ENCODE measurements around the gene IGLL1. TPM values are rescaled to one million over a fixed set of nuclear protein-coding genes. Genes with fewer than 3 reads are reported as not detected.

The IGLL1 gene
- total RNA-seq: not detected in 2 replicates

GRCh38 chr22:23579870-23580575, at the start of gene IGLL1:
Gene IGLL1, minus strand, starts transcription at chr22:23580290. Its CDS starts 100 bp downstream, at chr22:23580190.

Other genes with a start within 250 kb of the IGLL1 start
- gene DRICH1, start 52.0 kb upstream of the IGLL1 start, total RNA-seq: 0.11 TPM in 1 of 2 replicates, not detected in the other
- under 0.01 TPM in 1 of 2 replicates, not detected in the other for gene RGL4, start 110.7 kb upstream of the IGLL1 start, total RNA-seq
- gene ZNF70, start 170.8 kb upstream of the IGLL1 start, total RNA-seq: 3.0 and 4.7 TPM in 2 replicates
- not detected in 2 replicates for gene VPREB3, start 174.1 kb upstream of the IGLL1 start, total RNA-seq
- gene C22orf15, start 182.7 kb upstream of the IGLL1 start, total RNA-seq: 0.37 and 0.77 TPM in 2 replicates
- gene CHCHD10, start 187.7 kb upstream of the IGLL1 start, total RNA-seq: 0.33 and 1.00 TPM in 2 replicates
- gene MMP11, start 192.6 kb upstream of the IGLL1 start, total RNA-seq: 3.8 and 14.2 TPM in 2 replicates
- 25.5 and 25.7 TPM in 2 replicates for gene SMARCB1, start 206.7 kb upstream of the IGLL1 start, total RNA-seq